Right atrium auricular region (tissue), 2 donors: Measurements from ENCODE around the gene CSTB. TPM values are rescaled to one million over a fixed set of nuclear protein-coding genes. Genes with fewer than 3 reads are reported as not detected.
"Not testable (repeated sequence)": the region's sequence is repeated elsewhere in the genome, so short reads cannot be mapped to it uniquely, and the experiment has no call there.

Source experiments
- DNase-seq: peaks from one replicate; pipeline ENCODE4 v3.0.0-alpha.2; 2019; ENCODE audit warnings: low spot score
- H3K27ac ChIP-seq, 2 donors: fragments of 200-600 bp; sonication (generic); 1 replicate in 1 of 2; 2 replicates in 1 of 2; pipeline ENCODE4 v1.5.1; 2016 to 2019
- H3K27me3 ChIP-seq, 2 donors: fragments of 200-600 bp; sonication (generic); one replicate each; pipeline versions ENCODE4 v1.5.1 to v1.6.0; 2017 to 2019
- H3K36me3 ChIP-seq: fragments of 200-600 bp; sonication (generic); one replicate; pipeline ENCODE4 v1.5.1; 2016
- H3K4me1 ChIP-seq, 2 donors: fragments of 200-600 bp; sonication (generic); one replicate each; pipeline versions ENCODE4 v1.5.1 to v1.6.0; 2017 to 2019
- H3K4me3 ChIP-seq, 2 donors: fragments of 200-600 bp; sonication (generic); 1 replicate in 1 of 2; 2 replicates in 1 of 2; pipeline ENCODE4 v1.5.1; 2017 to 2019; ENCODE audit warnings: mild to moderate bottlenecking in 1 of 2, moderate library complexity in 1 of 2
- H3K9me3 ChIP-seq, 2 donors: fragments of 200-600 bp; sonication (generic); one replicate each; pipeline ENCODE4 v1.5.1; 2019
- CTCF ChIP-seq, 2 donors: fragments of 200-600 bp; sonication (generic); IDR thresholded peaks; one replicate each; pipeline ENCODE4 v1.5.1; 2019; ENCODE audit warnings: antibody characterized with exemption in 2 of 2
- total RNA-seq, 2 donors: library from RNA; depleted of rRNA; stranded (reverse); fragments of >200 nt; gene quantifications; one replicate each; pipeline ENCODE4 v1.1.0, GENCODE V29; 2016

CSTB gene
- 1 to 10 TPM; 8.3 to 8.4 TPM for total RNA-seq

- Histone ChIP-seq H3K27me3 (no peaks in the 10 kb centered on the region), H3K9me3 (no peaks in the 10 kb centered on the region), H3K27ac (peak within 1 kb of the TSS; percentile 85 to 92), H3K36me3 (peaks cover 17% of the 10 kb centered on the region), H3K4me3 (peak within 1 kb of the TSS; percentile 85 to 88), H3K4me1 (peaks cover 0 to 20% of the 10 kb centered on the region in 2 donors)
- no peak for TF ChIP-seq CTCF (IDR thresholded peaks at IDR 0.05)
- DNase-seq: peak; percentile 75
Measured at GRCh38 chr21:43775795-43776430, at the start of gene CSTB. TSS of gene CSTB (minus strand) at chr21:43776308. CDS start at chr21:43776269, 39 bp downstream.

GRCh38 chr21:43825242-43825935 lies 49.3 kb upstream of the CSTB start:
- Histone ChIP-seq H3K9me3 (no peaks in the 10 kb centered on the region), H3K27me3 (no peaks in the 10 kb centered on the region), H3K36me3 (no peaks in the 10 kb centered on the region), H3K27ac (no peak overlapping the region), H3K4me1 (no peaks in the 10 kb centered on the region), H3K4me3 (no peak overlapping the region)
- DNase-seq: no peak
- TF ChIP-seq CTCF (IDR thresholded peaks at IDR 0.05): no peak

GRCh38 chr21:43824333-43825241 lies 48.5 kb upstream of the CSTB start:
- Histone ChIP-seq H3K4me1 (no peaks in the 10 kb centered on the region), H3K27ac (no peak overlapping the region), H3K9me3 (no peaks in the 10 kb centered on the region), H3K36me3 (no peaks in the 10 kb centered on the region), H3K4me3 (no peak overlapping the region), H3K27me3 (no peaks in the 10 kb centered on the region)
- DNase-seq: no peak
- no peak for TF ChIP-seq CTCF (IDR thresholded peaks at IDR 0.05)

GRCh38 chr21:43822741-43823140 lies 46.6 kb upstream of the CSTB start:
- not testable (repeated sequence) for H3K9me3 ChIP-seq, H3K4me1 ChIP-seq, H3K27ac ChIP-seq, DNase-seq, H3K36me3 ChIP-seq, H3K27me3 ChIP-seq, H3K4me3 ChIP-seq

GRCh38 chr21:43822166-43822565 lies 46.1 kb upstream of the CSTB start:
- not testable (repeated sequence) for H3K9me3 ChIP-seq, H3K4me3 ChIP-seq, DNase-seq, H3K27ac ChIP-seq, H3K36me3 ChIP-seq, H3K4me1 ChIP-seq, H3K27me3 ChIP-seq

GRCh38 chr21:43820466-43820865 lies 44.4 kb upstream of the CSTB start:
- no peak overlapping the region for H3K27ac ChIP-seq
- DNase-seq: no peak

More at GRCh38 chr21:43820466-43820865, 44.4 kb upstream of the CSTB start:
- Histone ChIP-seq H3K9me3 (peaks cover 0 to 6% of the 10 kb centered on the region in 2 donors), H3K27me3 (no peaks in the 10 kb centered on the region), H3K4me3 (no peak overlapping the region), H3K4me1 (no peaks in the 10 kb centered on the region), H3K36me3 (no peaks in the 10 kb centered on the region)
- no peak for TF ChIP-seq CTCF (IDR thresholded peaks at IDR 0.05)
